NCI-H1417 (cell line): Measurements from ENCODE around the gene CRACR2B.
A peak's percentile ranks its signal among the peaks of the same experiment; 100 is the strongest.

Experiments
- DNase-seq, 3 experiments: peaks; one replicate each; lab custom pipeline; 2025; lab: John Stamatoyannopoulos, UW

The CRACR2B gene

DNA sequence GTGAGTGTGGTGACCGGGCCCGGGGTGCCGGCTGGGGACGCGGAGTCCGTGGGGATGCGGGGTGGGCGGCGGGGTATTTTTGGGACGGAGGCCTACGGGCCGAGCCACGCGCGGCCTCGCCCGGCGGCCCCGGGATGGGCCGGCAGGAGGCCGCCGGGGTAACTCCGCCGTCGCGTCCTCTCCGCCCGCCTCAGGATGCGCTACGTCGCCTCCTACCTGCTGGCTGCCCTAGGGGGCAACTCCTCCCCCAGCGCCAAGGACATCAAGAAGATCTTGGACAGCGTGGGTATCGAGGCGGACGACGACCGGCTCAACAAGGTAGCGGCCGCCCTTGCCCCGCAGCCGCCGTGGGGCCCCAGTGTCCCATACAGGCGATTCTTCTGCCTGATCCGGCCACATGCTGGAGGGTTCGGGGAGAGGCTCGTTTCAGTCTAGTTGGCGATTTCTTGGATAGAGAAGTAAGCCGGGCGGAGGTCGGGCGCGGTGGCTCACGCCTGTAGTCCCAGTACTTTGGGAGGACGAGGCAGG lies 17.6 kb upstream of the CRACR2B start:
- DNase-seq: peak in 1 of 3 experiments; percentile 63

DNA sequence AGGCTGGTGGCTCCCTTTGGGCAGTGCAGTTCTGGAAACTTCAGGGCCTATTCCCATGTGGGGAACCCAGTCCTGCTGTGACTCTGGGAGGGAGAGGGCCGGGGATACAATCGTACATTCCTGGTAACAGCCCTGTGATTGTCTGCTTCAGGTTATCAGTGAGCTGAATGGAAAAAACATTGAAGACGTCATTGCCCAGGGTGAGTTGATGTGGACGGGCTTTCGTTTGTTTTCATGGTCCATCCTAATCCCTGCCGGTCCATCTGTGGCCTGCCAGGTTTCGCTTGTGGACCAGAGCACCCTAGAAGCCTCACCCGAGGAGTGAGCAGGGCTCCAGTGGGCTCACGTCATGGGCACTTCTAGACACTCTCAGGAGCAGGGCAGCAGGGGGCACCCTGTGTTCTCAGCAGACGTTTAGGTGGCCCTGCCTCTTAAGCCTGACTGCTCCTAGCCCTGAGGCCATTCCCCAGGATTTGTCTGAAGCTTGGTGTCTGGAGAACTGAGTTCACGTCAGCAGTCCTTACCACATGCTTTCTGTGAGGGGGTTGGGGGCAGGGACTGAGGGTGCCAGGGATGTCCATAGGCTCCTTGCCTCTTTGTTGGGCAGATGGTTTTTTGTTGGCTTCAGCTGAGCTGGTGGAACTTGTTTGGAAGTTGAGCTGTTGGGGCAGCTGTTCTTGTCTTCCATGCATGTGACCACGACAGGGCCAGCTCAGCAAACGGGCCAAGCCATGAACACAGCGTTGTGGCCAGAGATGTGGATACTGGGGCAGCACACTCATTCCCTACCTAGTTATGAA lies 16.1 kb upstream of the CRACR2B start:
- no peak for DNase-seq

- DNase-seq: no peak
These were observed 15.3 kb upstream of the CRACR2B start for GRCh38 chr11:812390-812789.

- no peak for DNase-seq
These were observed 14.7 kb upstream of the CRACR2B start for GRCh38 chr11:813072-813455.

DNA sequence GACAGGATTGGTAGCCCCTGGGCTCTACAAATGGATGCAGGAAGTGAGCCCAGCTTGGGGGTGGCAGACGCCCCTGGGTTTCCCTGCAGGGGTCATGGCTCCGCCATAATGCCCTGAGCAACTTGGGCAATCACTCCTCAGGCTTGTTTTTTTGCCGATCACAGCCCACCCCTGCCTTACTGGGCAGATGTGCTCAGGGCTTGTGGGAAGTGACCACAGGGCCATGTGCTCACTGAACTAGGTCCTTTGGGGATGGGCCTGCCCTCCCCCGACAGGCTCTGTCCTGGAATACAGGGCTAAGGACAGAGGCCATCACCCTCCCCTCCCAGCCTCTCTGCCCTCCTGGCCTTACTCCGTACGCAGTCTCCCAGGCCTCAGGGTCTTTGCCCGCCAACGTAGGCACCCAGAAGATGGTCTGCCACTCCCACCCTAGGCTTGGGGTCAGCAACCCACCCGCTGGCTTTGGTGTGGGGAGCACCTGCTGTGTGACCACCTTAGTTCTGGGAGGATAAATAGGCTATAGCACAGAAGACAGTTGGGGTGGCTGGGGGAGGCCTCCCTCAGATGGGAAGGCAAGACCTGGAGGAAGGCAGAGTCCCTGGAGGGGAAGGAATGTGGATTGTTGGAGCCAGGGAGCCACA lies 14.1 kb upstream of the CRACR2B start:
- DNase-seq: no peak

DNA sequence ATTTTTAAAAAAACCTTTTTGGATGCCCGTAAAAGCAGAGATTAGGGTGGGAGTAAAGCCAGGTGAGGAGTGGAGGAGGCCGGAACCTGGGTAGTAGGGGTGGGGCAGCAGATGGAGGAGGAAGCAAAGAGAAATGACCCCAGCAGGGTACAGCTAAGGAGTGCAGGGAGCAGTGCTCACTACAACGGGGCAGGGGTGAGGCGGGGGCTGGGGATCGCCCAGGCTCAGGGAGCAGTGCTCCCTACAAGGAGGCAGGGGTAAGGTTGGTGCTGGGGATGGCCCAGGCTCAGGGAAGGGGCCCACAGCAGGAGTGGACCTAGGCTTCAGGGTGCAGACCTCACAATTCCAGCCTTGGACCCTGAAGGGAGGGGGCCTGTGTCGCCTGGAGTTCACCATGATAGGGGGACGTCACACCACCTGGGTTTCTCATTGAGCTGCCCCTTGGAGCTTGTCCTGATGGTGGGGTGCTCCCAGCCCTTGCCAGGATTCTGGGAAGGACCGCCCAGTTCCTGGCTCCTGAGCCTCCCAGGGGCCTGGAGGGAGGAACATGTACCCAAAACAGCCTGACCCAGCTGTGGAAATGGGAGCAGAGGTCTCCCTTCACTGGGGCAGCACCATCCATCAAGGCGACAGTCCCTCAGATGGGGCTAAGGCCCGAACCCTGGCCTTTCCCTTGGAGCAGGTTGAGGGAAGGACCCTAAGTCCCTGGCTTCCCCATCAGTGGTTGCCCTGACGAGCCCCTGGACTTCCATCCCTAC lies 11.9 kb upstream of the CRACR2B start:
- no peak for DNase-seq

GRCh38 chr11:816433-816779 lies 11.3 kb upstream of the CRACR2B start:
- no peak for DNase-seq

GRCh38 chr11:818396-819128 lies 9.2 kb upstream of the CRACR2B start, which contains the start of gene PNPLA2:
Gene PNPLA2 (plus strand): TSS chr11:818914. CDS start chr11:819719, 805 bp downstream.
- DNase-seq: no peak

- peak; percentile 91 to 97 (median 91) for DNase-seq
These were observed 8.4 kb upstream of the CRACR2B start for GRCh38 chr11:819129-819931.

- DNase-seq: peak; percentile 76 to 86 (median 82)
These were observed 7.6 kb upstream of the CRACR2B start for GRCh38 chr11:819943-820649.

DNA sequence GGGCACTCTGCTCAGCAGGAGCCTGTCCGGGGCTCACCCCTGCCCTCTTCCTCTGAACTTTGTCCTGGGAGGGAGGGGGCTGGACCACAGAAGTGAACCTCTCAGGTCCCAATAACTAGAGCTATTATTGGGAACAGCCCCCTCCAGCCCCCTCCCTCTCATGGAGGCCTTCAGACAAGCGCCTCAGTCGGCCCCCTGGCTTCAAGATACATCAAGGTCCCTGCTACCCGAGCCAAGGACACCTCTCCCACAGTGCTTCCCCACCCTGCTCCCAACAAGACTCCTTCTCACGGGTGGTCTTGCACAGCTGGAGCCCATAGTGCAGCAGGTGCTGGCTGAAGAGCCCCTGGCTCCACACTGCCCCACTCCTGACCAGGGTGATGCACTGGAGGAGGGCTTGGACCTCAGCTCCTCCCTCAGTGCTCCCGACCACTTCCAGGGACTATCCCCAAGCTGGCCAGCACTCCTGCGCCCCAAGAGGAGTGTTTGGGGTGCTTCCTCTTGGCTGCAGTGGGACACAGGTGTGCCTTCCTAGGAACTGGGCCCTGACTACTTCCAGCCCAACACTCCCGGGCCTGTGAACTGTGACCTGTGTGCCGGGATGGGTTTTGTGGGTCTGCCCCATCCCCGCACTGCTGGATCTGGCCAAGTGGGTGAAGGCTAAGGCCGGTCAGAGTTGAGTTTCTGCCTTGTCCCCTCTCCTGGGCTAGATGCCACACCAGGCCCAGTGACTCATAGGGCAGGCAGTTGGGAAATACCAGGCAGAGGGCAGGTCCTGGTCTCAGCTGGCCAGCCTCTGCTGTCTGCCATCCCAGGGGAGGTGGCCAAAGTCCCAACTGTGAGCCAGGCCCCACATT lies 6.8 kb upstream of the CRACR2B start:
- DNase-seq: no peak

GRCh38 chr11:821512-822371 lies 6.0 kb upstream of the CRACR2B start:
- DNase-seq: no peak

DNA sequence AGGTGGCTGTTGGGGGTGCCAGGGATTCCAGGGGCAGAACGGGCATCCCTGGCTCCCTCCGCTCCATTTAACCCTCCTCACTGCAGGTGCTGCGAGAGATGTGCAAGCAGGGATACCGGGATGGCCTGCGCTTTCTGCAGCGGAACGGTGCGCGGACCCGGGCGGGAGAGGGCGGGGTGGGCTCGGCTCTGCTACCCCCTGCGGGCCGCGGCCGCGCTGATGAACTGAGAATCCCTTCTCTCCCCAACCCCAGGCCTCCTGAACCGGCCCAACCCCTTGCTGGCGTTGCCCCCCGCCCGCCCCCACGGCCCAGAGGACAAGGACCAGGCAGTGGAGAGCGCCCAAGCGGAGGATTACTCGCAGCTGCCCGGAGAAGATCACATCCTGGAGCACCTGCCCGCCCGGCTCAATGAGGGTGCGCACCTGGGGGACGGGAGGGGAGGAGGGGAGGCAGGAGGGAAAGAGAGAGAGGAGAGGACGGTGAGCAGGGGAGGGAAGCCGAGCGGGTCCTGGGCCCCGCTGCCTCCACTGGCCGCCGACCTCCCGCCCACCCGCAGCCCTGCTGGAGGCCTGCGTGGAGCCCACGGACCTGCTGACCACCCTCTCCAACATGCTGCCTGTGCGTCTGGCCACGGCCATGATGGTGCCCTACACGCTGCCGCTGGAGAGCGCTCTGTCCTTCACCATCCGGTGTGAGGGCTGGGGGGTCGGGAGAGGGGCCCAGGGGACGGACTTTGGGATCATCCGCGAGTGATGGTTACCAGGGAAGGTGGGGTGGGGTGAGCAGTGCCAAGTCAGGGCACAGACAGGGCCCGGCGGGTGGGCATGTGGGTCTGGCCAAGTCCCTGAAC lies 4.1 kb upstream of the CRACR2B start:
- DNase-seq: peak in 2 of 3 experiments; percentile 47 to 56

DNA sequence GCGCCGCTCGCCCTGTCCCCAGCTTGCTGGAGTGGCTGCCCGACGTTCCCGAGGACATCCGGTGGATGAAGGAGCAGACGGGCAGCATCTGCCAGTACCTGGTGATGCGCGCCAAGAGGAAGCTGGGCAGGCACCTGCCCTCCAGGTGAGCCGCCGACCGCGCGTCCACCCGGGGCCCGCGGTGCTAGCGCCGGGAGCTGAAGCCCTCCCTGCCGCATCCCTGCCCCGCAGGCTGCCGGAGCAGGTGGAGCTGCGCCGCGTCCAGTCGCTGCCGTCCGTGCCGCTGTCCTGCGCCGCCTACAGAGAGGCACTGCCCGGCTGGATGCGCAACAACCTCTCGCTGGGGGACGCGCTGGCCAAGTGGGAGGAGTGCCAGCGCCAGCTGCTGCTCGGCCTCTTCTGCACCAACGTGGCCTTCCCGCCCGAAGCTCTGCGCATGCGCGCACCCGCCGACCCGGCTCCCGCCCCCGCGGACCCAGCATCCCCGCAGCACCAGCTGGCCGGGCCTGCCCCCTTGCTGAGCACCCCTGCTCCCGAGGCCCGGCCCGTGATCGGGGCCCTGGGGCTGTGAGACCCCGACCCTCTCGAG lies 3.3 kb upstream of the CRACR2B start:
- peak; percentile 68 to 90 (median 78) for DNase-seq

GRCh38 chr11:824942-825341 lies 2.8 kb upstream of the CRACR2B start:
- DNase-seq: peak; percentile 64 to 71 (median 65)

DNA sequence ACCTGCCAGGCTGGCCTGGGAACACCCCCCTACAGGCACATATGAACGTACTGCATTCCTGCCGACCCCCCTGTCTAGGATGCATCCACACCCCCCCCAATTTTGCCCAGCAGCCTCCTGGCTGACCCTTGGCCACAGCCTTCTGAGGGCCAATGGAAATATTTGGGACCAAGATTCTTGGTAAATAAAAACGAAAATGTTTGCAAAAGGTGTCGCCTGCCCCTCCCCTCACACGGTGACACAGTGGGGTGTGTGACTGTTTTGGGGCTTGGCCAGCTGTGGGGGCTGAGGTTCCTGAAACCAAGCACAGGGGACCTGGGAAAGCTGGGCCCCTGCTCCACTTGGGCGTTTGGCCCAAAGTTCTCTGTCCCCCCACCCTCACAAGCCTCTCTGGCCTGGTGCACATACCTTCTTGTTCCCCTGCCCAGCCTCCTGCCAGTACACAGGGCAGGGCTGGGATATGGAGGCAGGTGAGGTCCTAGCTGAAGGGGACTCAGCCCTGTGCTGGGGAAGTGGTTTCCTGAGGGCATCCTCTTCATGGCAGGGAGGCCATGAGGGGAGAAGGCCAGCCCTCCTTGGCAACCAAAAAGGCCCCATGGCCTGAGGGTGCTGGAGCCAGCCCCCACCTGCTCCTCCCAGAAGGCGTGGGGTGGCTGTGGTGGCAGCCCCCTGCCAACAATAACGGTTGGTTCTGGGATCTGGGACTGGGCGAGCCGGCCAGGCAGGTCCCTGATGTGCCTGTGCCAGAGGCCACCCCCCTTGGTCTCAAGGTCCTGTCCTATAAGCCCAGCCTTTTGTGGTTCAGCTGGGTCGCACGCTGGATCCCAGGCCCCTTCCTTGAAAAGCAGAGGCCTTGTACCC lies 2.1 kb upstream of the CRACR2B start:
- DNase-seq: no peak
